Neural progenitor cell (in vitro differentiated cells): Measurements from ENCODE around the gene PODXL2. TPM values are rescaled to one million over a fixed set of nuclear protein-coding genes. Genes with fewer than 3 reads are reported as not detected.
A peak's percentile ranks its signal among the peaks of the same experiment; 100 is the strongest.
"Not testable (repeated sequence)": the region's sequence is repeated elsewhere in the genome, so short reads cannot be mapped to it uniquely, and the experiment has no call there.

ENCODE experiments used
- DNase-seq: peaks from one replicate; pipeline ENCODE4 v3.0.0-alpha.2; 2016; ENCODE audit warnings: low spot score
- H2AFZ ChIP-seq: fragments of 200-600 bp; sonication (generic); replicated peaks from 2 replicates; pipeline ENCODE4 v1.6.1; 2016; ENCODE audit warnings: antibody characterized with exemption
- H3F3A ChIP-seq: fragments of 200-600 bp; sonication (generic); 2 replicates; pipeline ENCODE4 v1.6.1; 2016; ENCODE audit warnings: antibody characterized with exemption, low read depth
- H3K27ac ChIP-seq: fragments of 200-600 bp; sonication (generic); 2 replicates; pipeline ENCODE4 v1.5.1; 2016; ENCODE audit warnings: mild to moderate bottlenecking
- H3K27me3 ChIP-seq: fragments of 200-600 bp; sonication (generic); 2 replicates; pipeline ENCODE4 v1.6.1; 2016; ENCODE audit warnings: mild to moderate bottlenecking, moderate library complexity
- H3K36me3 ChIP-seq: fragments of 200-600 bp; sonication (generic); 2 replicates; pipeline ENCODE4 v1.5.1; 2016
- H3K4me1 ChIP-seq: fragments of 200-600 bp; sonication (generic); 2 replicates; pipeline ENCODE4 v1.6.1; 2016; ENCODE audit warnings: mixed run types
- H3K4me2 ChIP-seq: fragments of 200-600 bp; sonication (generic); 2 replicates; pipeline ENCODE4 v1.6.1; 2016
- H3K4me3 ChIP-seq: fragments of 200-600 bp; sonication (generic); 2 replicates; pipeline ENCODE4 v1.5.1; 2016
- H3K79me2 ChIP-seq: fragments of 200-600 bp; sonication (generic); 2 replicates; pipeline ENCODE4 v1.6.1; 2016; ENCODE audit warnings: low read depth
- H3K9ac ChIP-seq: fragments of 200-600 bp; sonication (generic); 2 replicates; pipeline ENCODE4 v1.6.1; 2016
- H3K9me3 ChIP-seq: fragments of 200-600 bp; sonication (generic); 2 replicates; pipeline ENCODE4 v1.5.1; 2016; ENCODE audit warnings: low read depth
- H4K20me1 ChIP-seq: fragments of 200-600 bp; sonication (generic); 2 replicates; pipeline ENCODE4 v1.6.1; 2016; ENCODE audit warnings: low read depth
- H3K27ac Mint-ChIP-seq: 3 replicates; pipeline ENCODE4 v1.8.0; 2021; ENCODE audit warnings: mixed read lengths
- H3K27me3 Mint-ChIP-seq: 2 replicates; pipeline ENCODE4 v1.8.0; 2022; ENCODE audit warnings: low read depth, mild to moderate bottlenecking, inconsistent platforms, moderate library complexity, mixed read lengths; ENCODE audit not compliant: insufficient read depth
- H3K36me3 Mint-ChIP-seq: 3 replicates; pipeline ENCODE4 v1.8.0; 2021; ENCODE audit warnings: mixed read lengths
- H3K4me1 Mint-ChIP-seq: 3 replicates; pipeline ENCODE4 v1.8.0; 2021; ENCODE audit warnings: mixed read lengths
- H3K4me3 Mint-ChIP-seq: 3 replicates; pipeline ENCODE4 v1.8.0; 2021; ENCODE audit warnings: mild to moderate bottlenecking, moderate library complexity, mixed read lengths
- H3K9me3 Mint-ChIP-seq: 3 replicates; pipeline ENCODE4 v1.8.0; 2020; ENCODE audit warnings: mixed read lengths
- EZH2 ChIP-seq: fragments of 200-600 bp; sonication (generic); IDR thresholded peaks from 2 replicates; pipeline ENCODE4 v1.6.1; 2017; ENCODE audit warnings: antibody characterized with exemption, mild to moderate bottlenecking, moderate library complexity
- EZH2phosphoT487 ChIP-seq: fragments of 200-600 bp; sonication (generic); IDR thresholded peaks from 2 replicates; pipeline ENCODE4 v1.6.1; 2017; ENCODE audit warnings: antibody characterized with exemption
- total RNA-seq: library from RNA; depleted of rRNA; stranded (reverse); fragments of >200 nt; gene quantifications from 2 replicates; pipeline ENCODE4 v1.2.3, GENCODE V29; 2015; ENCODE audit warnings: low replicate concordance
- TF ChIP-seq, protein P1 (sequence below): fragments of 200-600 bp; sonication (generic); IDR thresholded peaks from 2 replicates; pipeline ENCODE4 v1.5.1; 2017; ENCODE audit warnings: antibody characterized with exemption, mild to moderate bottlenecking

The PODXL2 gene
- total RNA-seq, 1 donor from 2014 or later: 18.4 TPM

DNA sequence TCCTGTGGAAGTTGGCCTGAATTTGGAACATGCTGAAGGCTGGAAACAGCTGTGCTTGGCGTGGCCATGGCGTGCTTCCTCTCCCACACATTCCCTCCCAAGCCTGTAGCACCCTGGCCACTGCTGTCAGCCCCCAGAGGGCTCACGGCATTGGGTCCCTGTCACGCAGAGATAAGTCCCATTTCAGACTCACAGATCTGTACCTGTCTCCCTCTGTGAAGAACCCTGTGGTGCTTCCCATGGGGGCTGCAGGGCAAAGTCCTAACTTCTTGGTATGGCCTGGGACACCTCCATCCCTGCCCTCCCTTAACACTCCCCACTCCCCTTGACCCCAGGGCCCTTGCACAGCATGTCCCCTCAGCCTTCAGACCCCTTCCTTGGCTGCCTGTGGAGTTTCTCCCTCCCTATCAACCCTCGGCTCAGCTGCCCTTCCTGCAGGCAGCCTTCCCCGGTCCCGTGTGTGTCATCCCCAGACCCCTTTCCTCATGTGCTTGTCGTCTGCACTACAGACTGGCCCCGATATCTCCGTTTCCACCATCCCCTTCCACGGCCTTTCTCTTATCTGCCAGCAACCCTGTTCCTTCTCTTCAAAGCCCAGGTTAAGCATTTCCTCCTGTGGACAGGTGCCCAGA, 72.4 kb downstream of the PODXL2 start:
- Mint-ChIP-seq H3K36me3 (no peaks in the 10 kb centered on the region), H3K27ac (peak overlapping the region; percentile 1)

DNA sequence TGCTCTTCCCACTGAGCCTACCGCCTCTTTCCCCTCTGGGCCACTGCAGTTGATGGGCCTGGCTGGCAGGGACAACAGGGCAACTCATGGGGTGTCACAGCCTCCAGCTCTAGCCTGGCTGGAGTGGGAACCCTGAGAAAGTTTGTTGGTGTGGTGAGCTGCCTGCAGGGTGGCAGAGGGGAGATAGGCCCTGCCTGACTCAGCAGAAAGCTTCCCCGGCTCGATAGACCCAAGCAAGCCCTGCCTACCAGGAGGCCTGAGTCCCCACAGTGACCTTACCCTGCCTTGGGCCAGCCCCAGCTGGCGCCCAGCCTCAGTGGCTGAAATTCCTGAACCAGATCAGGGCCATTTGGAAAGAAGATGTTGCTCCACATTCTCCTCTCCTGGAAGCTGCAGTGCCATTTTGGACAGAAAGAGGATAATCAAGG, 73.2 kb downstream of the PODXL2 start:
- TF ChIP-seq EZH2phosphoT487 (no peak), EZH2 (no peak)
- TF ChIP-seq, protein P1, sequence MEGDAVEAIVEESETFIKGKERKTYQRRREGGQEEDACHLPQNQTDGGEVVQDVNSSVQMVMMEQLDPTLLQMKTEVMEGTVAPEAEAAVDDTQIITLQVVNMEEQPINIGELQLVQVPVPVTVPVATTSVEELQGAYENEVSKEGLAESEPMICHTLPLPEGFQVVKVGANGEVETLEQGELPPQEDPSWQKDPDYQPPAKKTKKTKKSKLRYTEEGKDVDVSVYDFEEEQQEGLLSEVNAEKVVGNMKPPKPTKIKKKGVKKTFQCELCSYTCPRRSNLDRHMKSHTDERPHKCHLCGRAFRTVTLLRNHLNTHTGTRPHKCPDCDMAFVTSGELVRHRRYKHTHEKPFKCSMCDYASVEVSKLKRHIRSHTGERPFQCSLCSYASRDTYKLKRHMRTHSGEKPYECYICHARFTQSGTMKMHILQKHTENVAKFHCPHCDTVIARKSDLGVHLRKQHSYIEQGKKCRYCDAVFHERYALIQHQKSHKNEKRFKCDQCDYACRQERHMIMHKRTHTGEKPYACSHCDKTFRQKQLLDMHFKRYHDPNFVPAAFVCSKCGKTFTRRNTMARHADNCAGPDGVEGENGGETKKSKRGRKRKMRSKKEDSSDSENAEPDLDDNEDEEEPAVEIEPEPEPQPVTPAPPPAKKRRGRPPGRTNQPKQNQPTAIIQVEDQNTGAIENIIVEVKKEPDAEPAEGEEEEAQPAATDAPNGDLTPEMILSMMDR: no peak
- Mint-ChIP-seq H3K27me3 (peaks cover 10% of the 10 kb centered on the region), H3K4me1 (peaks cover 16% of the 10 kb centered on the region)

More for the DNA sequence above, 72.4 kb downstream of the PODXL2 start:
- no peak overlapping the region for H3K27ac ChIP-seq
- H3K9ac ChIP-seq: no peak overlapping the region
- H3K4me1 Mint-ChIP-seq: peaks cover 16% of the 10 kb centered on the region
- H3K4me2 ChIP-seq: no peak overlapping the region
- no peaks in the 10 kb centered on the region for H3K9me3 ChIP-seq
- no peak overlapping the region for H3K4me3 ChIP-seq
- H3K36me3 ChIP-seq: no peaks in the 10 kb centered on the region
- H3K4me3 Mint-ChIP-seq: no peak overlapping the region
- no peaks in the 10 kb centered on the region for H3K27me3 ChIP-seq
- peaks cover 14% of the 10 kb centered on the region for H3K9me3 Mint-ChIP-seq
- peaks cover 10% of the 10 kb centered on the region for H3K27me3 Mint-ChIP-seq
- no peaks in the 10 kb centered on the region for H3F3A ChIP-seq
- DNase-seq: no peak
- TF ChIP-seq EZH2 (no peak), EZH2phosphoT487 (no peak)
- TF ChIP-seq, protein P1: no peak
- no peaks in the 10 kb centered on the region for H3K79me2 ChIP-seq
- no peaks in the 10 kb centered on the region for H4K20me1 ChIP-seq
- H2AFZ ChIP-seq: no peak overlapping the region
- H3K4me1 ChIP-seq: peaks cover 6% of the 10 kb centered on the region

DNA sequence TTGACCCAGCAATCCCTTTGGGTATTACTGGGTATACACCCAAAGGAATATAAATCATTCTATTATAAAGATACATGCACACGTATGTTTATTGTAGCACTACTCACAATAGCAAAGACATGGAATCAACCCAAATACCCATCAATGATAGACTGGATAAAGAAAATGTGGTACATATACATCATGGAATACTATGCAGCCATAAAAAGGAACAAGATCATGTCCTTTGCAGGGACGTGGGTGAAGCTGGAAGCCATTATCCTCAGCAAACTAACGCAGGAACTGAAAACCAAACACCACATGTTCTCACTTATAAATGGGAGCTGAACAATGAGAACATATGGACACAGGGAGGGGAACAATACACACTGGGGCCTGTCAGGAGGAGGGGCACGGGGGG, 75.9 kb downstream of the PODXL2 start:
- H3K36me3 ChIP-seq, H3K36me3 Mint-ChIP-seq, H3K9ac ChIP-seq, H3K9me3 ChIP-seq, DNase-seq, H3K4me2 ChIP-seq, H2AFZ ChIP-seq, H3K79me2 ChIP-seq, H3K27ac ChIP-seq, H3K4me3 Mint-ChIP-seq, H3K27me3 ChIP-seq, H3K27me3 Mint-ChIP-seq, H3K4me3 ChIP-seq, H3K27ac Mint-ChIP-seq, H3F3A ChIP-seq, H4K20me1 ChIP-seq: not testable (repeated sequence)
- peaks cover 16% of the 10 kb centered on the region for H3K4me1 ChIP-seq
- peaks cover 14% of the 10 kb centered on the region for H3K4me1 Mint-ChIP-seq
- peaks cover 14% of the 10 kb centered on the region for H3K9me3 Mint-ChIP-seq

More for the DNA sequence above, 73.2 kb downstream of the PODXL2 start:
- H3K27ac ChIP-seq: no peak overlapping the region
- no peaks in the 10 kb centered on the region for H3K27me3 ChIP-seq
- Mint-ChIP-seq H3K9me3 (peaks cover 14% of the 10 kb centered on the region), H3K4me3 (no peak overlapping the region), H3K36me3 (no peaks in the 10 kb centered on the region), H3K27ac (no peak overlapping the region)
- H2AFZ ChIP-seq: no peak overlapping the region
- H3K4me1 ChIP-seq: peaks cover 6% of the 10 kb centered on the region
- H3K36me3 ChIP-seq: no peaks in the 10 kb centered on the region
- H3F3A ChIP-seq: no peaks in the 10 kb centered on the region
- no peaks in the 10 kb centered on the region for H4K20me1 ChIP-seq
- H3K79me2 ChIP-seq: no peaks in the 10 kb centered on the region
- H3K4me3 ChIP-seq: no peak overlapping the region
- DNase-seq: no peak
- H3K4me2 ChIP-seq: no peak overlapping the region
- no peak overlapping the region for H3K9ac ChIP-seq
- H3K9me3 ChIP-seq: no peaks in the 10 kb centered on the region

DNA sequence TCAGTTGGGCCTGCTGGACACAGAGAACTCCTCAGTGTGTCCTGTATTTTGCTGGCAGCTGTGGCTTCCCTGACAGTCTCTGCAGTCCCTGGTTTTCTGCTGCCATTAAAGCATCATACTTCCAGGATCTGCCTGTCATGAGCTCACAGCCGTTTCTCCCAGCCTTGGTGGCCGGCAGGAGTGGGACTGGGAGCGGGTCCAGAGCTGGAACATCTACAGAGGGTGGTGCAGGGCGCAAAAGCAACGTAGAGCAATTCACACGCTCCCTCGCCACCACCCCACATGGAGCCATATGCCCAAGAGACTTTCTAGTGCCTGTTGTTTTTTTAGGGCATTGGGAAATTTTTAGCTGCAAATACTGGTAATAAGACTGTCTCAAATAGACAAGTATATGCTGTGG, 77.3 kb downstream of the PODXL2 start:
- Mint-ChIP-seq H3K4me3 (no peak overlapping the region), H3K4me1 (peaks cover 20% of the 10 kb centered on the region), H3K36me3 (no peaks in the 10 kb centered on the region), H3K9me3 (peaks cover 14% of the 10 kb centered on the region), H3K27ac (no peak overlapping the region), H3K27me3 (peaks cover 6% of the 10 kb centered on the region)
- Histone ChIP-seq H4K20me1 (no peaks in the 10 kb centered on the region), H2AFZ (no peak overlapping the region), H3K36me3 (no peaks in the 10 kb centered on the region), H3K79me2 (no peaks in the 10 kb centered on the region), H3K4me1 (peaks cover 10% of the 10 kb centered on the region), H3K4me3 (no peak overlapping the region), H3K4me2 (no peak overlapping the region), H3F3A (no peaks in the 10 kb centered on the region), H3K9me3 (no peaks in the 10 kb centered on the region), H3K9ac (no peak overlapping the region), H3K27me3 (no peaks in the 10 kb centered on the region), H3K27ac (no peak overlapping the region)
- DNase-seq: no peak
- TF ChIP-seq EZH2 (no peak), EZH2phosphoT487 (no peak)
- TF ChIP-seq, protein P1: no peak
